Stimulated activated CD4-positive, alpha-beta T cell treated with anti-CD3 and anti-CD28 coated beads, TNF-alpha, amount 100 ng/mL, for 1 hour (primary cell): ENCODE results near the gene SRC.

Experiments
- DNase-seq, 3 donors: peaks; one replicate each; pipeline ENCODE4 v3.0.0-alpha.2; 2020; ENCODE audit warnings: low read depth in 3 of 3, low spot score in 1 of 3

SRC gene

DNA sequence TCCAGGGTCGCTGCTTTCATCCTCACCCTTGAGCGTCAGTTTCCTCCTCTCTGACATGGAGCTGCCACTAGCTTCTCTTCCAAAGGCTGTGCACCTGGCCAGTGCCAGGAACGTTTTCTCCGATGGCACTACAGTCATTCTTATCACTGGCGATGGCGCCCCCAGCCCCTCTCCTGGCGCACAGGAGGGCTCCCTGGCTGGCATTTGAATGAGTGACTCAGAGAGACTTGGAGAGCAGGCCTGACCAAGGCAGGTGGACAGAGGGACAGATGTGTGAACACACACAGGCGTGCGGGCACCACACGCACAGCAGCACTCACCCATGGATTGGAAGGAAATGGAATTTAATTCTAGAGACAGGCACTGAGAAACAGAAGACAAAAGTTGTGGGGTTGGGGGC lies 77.6 kb downstream of the SRC start:
- no peak for DNase-seq

DNA sequence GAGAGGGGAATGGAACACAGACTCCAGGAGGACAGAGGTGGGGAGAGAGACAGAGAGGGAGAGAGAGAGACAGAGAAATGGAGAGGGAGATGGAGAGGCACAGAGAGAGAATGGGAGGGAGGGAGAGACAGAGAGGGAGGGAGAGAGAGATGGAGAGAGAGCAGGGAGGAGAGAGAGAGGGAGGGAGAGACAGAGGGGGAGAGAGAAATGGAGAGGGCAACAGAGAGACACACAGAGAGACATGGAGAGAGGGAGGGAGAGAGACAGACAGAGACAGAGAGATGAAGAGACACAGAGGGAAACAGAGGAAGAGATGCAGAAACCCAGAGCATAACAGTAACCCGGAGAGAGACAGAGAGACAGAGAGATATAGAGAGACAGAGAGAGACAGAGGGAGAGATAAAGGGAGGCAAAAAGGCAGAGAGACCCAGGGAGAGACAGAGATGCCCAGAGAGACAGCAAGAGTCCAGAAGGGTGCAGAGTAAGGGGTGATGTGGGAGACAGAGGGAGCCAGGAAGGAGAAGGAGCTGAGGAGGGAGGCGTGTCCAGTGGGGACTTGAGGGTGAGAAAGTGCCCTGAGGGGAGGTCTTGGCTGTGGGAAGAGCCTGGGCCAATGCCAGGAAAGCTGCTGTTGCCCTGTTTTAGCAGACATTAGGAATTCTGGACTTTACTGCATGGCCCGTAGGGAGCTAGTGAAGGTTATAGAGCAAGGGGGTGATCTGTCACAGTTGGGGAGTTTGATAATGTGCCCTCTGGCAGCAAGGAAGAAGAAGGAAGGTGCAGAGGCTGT lies 78.3 kb downstream of the SRC start:
- no peak for DNase-seq

DNA sequence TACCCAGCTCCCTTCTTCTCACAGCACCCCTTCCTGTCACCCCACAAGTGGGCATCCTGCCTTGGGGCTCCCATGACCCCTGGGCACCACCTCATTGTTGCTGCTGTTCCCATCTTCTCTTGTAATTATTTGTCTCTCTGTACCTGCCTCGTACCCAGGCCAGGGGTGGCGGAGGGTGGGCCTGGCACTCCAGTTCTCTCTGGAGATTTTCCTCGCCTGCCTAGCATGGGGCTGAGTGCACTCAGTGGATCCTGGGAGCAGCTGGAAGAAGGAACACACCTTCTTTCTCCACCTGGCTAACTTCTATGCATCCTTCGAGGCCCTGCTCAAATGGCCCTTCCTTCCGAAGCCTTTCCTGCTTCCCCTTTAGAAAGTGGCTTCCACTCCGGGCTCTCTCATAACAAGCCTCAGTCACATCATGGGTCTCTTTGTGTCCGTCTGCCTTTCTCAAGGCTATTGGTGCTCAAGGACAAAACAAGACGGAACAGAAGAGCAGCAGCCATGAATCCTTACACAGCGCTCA lies 79.2 kb downstream of the SRC start:
- DNase-seq: no peak

DNA sequence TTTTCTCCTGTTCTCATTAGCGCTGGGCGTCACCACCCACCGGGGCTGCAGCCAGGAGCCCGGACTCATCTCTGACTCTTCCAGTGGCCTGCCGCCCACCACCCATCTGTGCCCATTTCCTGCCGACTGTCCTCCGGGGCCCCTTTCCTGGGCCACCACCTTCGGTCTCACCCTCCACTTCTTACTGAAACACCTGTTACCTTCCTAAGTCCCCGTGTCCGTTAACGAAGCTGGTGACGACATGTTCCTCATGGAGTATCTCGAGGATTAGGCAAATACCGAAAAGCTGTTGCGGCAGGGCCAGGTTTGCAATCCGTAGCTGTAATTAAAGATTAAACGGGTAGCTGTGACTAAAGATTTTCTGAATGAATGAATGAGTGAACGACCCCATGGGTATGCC lies 80.2 kb downstream of the SRC start:
- DNase-seq: no peak

DNA sequence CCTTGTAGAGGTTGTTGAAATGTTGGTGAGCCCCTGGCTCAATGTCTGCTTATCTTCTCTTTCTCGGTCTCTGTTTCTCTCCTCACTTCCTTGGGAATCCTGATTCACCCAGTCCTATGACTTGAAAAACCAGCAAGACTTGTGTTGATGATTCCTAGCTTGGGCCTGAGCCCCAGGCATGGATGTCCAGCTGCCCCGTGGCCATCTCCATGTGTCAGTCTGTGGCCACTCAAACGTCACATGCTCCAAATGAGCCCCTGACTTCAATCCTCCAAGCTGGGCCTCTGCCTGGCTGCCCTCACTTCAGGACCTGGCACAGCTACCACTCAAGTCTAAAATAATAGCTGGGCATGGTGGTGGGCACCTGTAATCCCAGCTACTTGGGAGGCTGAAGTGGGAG lies 81.0 kb downstream of the SRC start:
- no peak for DNase-seq

DNA sequence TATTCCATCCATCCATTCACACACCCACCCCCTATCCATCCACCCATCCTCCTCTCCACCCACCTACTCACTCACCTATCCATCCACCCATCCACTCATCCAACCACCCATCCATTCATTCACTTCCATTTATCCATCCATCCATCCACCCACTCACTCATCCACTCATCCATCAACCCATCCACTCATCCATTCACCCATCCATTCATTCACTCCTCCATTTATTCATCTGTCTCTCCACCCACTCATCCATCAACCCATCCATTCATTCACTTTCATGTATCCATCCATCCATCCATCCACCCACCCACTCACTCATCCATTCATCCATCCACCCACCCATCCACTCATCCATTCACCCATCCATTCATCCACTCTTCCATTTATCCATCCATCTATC lies 84.1 kb downstream of the SRC start:
- no peak for DNase-seq

DNA sequence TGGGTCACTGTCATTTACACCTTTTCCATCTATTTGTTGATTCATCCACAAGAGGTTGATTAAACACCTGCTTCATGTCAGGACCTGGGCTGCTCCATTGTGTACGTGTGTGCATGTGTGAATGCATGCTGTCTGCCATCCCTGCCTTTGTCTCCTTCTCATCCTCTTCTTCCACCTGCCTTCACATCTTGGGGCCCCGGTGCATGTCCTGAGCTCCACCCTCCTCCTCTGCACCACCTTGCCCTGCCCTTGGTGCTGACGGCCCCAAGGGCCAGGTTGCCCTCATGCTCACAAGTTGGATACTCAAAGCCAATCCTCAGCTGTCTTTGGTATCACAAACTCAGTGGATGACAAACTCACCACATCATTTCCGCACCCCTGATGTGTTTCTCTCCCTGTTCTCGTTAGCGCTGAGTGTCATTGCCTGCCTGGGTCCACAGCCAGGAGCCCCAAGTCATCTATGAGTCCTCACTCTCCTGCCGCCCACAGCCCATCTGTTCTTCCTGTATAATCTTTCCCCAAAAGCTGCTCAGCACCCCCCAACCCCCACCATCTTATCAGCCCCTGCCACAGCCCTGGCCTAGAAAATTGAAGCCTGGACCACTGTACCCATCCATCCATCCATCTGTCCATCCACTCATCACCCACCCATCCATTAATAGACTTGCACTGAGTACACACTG lies 85.0 kb downstream of the SRC start:
- DNase-seq: no peak

DNA sequence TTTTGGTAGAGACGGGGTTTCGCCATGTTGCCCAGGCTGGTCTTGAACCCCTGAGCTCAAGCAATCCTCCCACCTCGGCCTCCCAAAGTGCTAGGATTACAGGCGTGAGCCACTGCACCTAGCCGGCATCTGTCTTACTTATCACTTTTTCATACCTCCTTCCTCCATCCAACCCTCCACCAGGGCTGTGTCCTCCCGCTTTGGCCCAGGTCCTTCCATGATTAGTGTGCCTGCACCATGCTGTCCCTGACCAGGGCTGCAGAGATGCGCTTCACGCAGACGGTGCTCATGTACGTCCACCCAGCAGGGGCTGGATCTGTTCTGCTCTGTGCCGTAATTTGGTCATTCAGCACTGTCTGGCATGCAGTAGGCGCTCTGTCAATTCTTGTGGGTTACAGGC lies 85.8 kb downstream of the SRC start:
- DNase-seq: no peak

DNA sequence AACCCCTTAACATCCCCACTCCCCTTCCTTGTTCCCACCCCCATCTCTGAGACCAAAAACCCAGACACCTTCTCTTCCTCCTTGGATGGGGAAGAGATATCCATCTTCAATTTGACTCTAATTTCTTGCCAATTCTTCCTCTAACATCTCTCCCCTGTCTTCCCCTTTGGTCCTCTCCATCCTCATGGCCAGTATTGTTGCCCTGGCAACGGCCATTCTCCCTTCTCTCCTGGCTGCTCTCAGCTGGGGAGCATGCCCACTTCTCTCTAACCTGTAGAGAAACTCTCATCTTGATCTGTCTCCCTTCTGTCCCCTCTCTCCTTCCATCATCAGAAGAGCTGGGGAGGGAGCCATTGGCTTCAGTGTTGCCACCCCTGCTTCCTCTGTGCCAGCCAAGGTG lies 86.7 kb downstream of the SRC start:
- no peak for DNase-seq

DNA sequence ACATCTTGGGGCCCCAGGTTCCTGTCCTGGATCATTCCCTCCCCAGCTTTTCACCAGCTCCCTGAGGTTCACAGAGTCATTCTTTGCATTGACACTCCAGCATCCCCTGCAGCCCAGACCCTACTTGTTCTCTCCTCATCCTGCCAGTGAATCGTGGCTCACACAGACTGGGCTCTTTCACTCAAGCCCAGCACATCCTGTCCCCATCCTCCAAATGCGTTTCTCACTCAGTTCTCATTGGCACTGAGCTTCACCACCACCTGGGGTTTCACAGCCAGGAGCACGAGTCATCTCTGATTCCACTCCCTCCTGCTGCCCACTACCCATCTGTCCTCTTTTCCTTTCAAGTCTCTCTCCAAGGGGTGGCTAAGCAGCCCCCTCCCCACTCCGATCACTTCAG lies 89.7 kb downstream of the SRC start:
- DNase-seq: no peak

DNA sequence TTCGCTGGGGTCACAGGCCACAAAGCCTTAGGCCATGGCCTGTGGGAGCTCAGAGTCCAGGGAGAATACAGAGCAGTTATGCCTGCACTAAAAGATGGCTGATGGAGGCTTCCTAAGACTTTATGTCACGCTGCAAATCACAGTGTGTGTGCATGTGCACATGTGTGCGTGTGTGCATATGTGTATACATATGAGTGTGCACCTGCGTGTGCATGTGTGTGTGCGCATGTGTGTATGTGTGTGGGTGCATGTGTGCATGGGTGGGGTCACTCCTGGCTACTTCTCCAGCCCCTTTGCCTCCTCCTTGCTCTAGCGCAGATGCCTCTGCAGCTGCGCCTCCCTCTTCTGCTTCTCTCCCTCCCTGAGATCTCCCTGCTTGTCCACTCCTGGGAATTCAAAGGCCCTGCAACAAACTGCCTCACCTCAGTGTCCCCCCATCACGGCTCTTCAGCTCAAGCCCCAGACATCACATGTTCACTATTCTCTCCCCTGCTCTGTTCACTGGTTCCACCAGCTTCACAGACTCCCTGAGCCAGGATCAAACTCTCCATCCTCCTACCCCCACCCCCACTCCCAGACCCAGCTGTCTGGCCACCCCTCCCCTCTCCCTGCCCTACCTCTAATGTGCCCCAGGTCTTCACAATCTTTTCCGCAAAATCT lies 90.7 kb downstream of the SRC start:
- no peak for DNase-seq

DNA sequence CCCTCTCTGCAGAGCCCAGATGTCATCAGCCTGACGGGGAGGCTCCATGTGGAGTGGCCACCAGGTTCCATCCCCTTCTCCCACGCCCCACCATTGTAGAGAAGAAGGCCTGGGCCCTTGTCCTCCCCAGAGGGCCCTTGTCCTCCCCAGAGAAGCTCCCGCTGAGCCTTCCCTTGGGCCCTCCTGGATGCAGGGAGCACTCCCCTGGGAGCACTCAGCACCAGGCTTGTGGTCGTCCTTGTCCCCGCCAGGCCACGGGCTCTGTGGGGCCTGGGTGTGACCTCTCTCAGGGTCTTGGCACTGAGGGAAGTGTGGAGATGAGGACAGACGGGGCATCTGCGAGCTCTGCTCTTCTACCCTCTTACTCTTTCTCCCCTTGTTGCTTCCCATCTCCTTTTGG lies 91.7 kb downstream of the SRC start:
- no peak for DNase-seq

DNA sequence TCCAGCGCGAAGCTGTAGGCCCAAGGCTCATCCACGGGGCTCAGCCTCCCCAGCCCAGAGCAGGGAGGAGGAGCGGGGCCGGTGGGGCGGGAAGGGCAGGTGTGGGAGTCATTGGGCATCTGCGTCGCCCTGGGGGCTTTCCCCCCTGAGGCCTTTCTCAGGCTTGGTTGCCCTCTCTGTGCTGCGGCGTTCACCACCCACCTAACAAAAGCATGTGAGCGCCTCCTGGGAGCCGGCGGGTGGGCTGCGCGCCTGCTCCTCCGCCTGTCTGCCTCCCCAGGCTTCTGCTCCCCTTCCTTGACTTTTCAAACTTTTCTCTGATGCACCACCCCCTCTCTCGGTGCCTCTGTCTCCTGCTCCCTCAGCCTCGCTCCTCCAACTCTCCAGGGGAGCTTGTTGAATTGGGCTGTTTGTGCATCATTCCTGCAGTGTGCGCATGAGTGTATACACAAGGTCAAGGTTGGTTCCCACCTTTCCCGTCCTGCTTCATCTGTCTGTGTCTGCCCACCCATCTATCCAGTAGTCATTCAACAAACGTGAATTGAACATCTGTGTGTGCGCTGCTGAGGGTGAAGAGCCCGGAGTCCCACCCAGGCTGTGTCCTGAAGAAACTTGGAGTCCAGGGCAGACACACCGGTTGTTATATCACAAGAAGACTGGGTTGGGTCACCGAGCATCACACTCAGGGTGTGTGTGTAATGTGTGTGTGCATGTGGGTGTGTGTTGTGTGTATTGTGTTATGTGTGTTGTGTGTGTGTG lies 92.7 kb downstream of the SRC start:
- no peak for DNase-seq

DNA sequence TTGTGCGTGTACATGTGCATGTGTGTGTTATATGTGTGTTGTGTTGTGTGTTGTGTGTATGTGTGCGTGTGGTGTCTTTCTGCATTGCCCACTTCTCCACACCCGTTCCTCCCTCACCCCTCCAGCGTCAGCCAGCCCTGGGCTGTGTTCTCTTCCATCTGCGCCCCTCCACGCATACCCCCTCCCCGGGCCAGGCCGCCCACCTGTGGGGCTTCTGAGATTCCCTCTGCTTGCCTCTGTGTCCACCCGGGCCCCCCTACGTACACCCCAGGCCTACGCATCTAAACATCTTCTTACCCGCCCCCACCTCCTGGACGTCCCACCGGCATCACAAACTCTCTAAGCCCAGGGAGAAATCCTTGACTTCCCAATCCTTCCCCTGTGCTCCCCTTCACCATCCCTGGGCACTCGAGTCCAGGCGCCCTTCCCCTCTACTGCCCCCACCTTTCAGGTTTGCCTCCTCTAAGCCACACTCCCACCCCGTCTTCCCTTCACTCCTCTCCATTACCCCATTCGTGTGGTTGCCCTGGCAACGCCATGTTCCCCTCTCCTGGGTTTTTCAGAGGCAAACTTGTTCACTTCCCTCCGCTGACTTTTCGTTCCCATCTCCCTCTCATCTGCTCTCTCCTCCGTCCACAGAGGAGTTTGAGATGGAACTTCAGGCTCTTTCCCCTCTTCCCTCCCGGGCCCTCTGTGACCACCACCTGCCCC lies 93.4 kb downstream of the SRC start:
- no peak for DNase-seq

DNA sequence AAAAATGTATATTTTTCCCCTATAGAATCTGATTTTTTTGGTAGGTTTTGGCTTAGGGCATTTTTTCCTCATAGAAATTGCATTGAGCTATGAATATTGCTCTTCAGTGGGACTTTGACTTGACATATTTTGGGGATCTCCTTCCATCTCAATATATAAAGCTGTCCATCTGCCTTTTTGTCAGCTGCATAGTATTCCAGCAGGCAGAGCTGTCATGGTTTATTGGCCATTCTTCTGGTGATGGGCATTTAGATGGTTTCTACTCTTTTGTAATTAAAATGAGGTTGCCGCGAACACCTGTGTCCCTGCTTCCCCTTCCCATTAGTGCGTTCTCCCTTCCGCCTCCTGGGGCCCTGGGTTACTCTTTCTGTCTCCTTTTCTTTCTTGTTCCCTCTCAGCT lies 95.1 kb downstream of the SRC start:
- DNase-seq: no peak

DNA sequence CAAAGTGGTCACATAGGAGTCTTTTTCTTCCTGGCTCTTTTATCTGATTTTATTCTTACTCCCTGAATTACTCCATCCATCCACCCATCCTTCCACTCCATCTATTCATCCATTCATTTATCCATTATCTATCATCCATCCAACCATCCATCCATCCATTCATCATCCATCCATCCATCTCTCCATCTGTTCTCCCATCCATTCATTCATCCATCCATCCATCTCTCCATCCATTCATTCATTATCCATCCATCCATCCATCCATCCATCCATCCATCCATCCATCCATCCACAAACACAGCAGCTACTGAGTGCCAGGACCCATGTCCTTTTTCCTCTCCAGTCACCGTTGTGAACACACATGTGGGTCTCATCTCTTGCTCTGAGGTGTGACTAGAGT lies 96.6 kb downstream of the SRC start:
- DNase-seq: no peak

DNA sequence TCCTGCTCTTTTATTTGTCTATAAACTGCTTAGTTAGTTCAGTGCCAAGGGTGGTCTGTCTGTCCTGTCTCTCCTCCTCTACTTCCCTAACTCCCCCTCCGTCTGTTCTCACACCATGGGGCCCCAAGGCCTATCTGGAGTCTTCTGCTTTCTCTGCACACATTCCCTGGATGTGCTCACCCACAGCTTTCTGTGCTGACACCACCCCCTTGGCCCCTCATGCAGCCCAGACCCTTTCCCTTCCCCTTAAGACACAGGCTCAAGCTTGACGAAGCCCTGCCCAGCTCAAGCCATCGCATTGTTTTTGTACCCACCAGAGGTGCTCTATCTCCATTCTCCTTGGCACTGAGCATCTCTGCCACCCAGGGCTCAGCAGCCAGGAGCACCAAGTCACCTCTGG lies 97.0 kb downstream of the SRC start:
- no peak for DNase-seq

DNA sequence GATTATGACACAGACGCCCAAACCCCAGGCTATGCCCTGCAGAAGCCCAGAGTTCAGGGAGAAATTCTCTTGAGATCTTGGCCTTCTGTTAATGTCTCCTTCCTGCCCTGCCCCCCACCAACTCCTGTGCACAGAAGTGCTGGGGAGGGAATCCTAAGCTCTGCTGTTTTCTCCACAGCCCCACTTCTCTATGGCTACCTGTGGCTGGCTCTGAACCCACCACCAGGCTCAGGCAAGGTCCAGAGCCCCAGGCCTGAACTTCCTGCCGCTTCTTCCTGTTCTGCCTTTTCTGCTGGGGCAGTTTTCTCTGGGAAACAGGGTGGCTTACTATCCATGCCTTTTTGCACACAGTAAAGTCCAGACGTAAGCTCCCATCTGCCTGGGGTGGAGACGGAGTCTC lies 97.7 kb downstream of the SRC start:
- DNase-seq: no peak

DNA sequence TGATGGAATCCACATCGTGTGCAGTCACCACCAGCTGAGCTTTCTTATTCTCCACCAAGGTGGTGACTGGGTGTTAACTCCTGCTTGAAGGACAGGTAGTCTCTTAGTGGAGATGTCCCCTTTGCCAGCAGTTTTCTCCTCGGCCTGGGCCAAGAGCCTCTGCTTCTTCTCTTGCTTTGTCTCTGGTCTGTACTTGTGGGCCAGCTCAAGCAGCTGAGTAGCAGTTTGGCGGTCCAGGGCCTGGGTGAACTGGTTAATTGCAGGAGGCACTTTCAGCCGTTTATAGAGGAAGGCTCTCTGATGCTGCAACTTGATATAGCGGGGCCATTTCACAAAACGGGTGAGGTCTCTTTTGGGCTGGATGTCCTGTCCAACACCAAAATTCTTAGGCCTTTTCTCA lies 99.1 kb downstream of the SRC start:
- no peak for DNase-seq

DNA sequence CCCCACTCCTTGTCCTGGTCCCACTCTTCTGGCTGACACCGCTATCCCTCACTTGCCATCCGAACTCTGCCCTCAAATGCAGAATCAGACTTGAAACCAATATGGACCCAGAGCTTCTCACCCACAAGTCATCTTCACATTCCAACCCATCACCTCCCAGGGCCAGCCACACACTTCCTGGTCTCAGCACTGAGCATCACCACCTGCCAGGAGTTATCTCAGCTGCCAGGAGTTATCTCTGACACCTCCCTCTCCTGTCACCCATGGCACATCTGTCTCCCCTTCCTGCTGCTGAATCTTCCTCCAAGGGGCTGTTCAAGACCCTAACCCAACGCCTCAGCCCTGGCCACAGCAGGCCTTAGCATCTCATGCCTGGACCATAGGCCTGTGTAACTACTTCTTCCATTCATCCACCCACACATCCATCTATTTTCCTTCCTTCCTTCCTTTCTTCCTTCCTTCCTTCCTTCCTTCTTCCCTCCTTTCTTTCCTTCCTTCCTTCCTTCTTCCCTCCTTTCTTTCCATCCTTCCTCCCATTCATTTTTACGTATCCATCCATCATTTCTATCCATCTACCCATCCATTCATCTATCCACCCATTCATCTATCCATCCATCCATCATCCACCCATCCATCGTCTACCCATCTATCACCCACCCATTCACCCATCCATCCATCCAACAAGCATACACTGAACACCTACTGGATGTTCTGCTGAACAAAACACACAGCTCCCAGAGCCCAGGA lies 100.5 kb downstream of the SRC start:
- no peak for DNase-seq
